ENCODE data around the gene ODF4.

Gene ODF4

DNA sequence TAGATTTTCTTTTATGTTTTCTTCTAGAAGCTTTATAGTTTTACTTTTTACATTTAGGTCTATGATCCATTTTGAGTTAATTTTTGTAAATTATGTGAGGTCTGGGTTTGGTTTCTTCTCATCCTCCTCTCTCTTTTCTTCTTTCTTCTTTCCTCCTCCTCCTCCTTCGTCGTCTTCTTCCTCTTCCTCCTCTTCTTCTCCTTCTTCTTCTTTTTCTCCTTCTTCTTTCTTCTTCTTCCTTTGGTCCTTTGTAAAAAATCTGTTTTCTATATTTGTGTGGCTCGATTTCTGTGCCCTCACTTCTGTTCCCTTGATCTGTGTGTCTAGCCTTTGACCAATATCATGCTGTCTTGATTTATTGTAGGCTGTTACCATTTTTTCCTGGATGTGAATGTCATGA lies 39.4 kb upstream of the ODF4 start:
- Histone ChIP-seq H3K4me1 (ENCODE audit: control insufficient read depth, insufficient read depth, low read length) (no peaks in the 10 kb centered on the region), H3K9me3 (ENCODE audit: control insufficient read depth, insufficient read depth, low read depth, low read length) (no peaks in the 10 kb centered on the region), H3K27ac (ENCODE audit: extremely low read depth, low read depth, low read length) (no peak overlapping the region), H3K4me3 (ENCODE audit: low read depth, low read length) (no peak overlapping the region), H3K36me3 (ENCODE audit: control insufficient read depth in 2 of 2, insufficient read depth in 1 of 2, low read length in 2 of 2) (no peaks in the 10 kb centered on the region)
- ChIA-PET POLR2A (interaction anchor here (0.5 to 1.4 kb wide), 5 partner anchors 28 to 105 kb away, joined by 3 to 8 read pairs (median 5); partner anchors contain the start of genes AURKB and CTC1), CTCF (interaction anchor here (0.6 to 2.8 kb wide), 28 partner anchors 10 to 485 kb away, joined by 3 to 19 read pairs (median 4); partner anchors contain the start of genes ARHGEF15 and RANGRF)
- TF ChIP-seq, protein P1, sequence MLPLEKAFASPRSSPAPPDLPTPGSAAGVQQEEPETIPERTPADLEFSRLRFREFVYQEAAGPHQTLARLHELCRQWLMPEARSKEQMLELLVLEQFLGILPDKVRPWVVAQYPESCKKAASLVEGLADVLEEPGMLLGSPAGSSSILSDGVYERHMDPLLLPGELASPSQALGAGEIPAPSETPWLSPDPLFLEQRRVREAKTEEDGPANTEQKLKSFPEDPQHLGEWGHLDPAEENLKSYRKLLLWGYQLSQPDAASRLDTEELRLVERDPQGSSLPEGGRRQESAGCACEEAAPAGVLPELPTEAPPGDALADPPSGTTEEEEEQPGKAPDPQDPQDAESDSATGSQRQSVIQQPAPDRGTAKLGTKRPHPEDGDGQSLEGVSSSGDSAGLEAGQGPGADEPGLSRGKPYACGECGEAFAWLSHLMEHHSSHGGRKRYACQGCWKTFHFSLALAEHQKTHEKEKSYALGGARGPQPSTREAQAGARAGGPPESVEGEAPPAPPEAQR (tag by site-specific recombination; IDR thresholded peaks at IDR 0.05): no peak
- TF ChIP-seq ZNF174 (tag by site-specific recombination; IDR thresholded peaks at IDR 0.05) (no peak), ZNF426 (tag by site-specific recombination; IDR thresholded peaks at IDR 0.05) (no peak), ZNF610 (tag by site-specific recombination; IDR thresholded peaks at IDR 0.05; ENCODE audit: borderline replicate concordance) (no peak), ZNF513 (tag by site-specific recombination; IDR thresholded peaks at IDR 0.05) (peak; percentile 87), GLI4 (tag by site-specific recombination; IDR thresholded peaks at IDR 0.05) (no peak), KLF1 (tag by site-specific recombination; IDR thresholded peaks at IDR 0.05) (no peak), ZEB2 (tag by site-specific recombination; IDR thresholded peaks at IDR 0.05) (no peak), ZBTB48 (tag by site-specific recombination; IDR thresholded peaks at IDR 0.05) (0 out of 2 replicates have a peak, but pooled peaks have one; percentile 14), ZNF274 (IDR thresholded peaks at IDR 0.05; ENCODE audit: low read length) (no peak), ZNF274 (tag by site-specific recombination; IDR thresholded peaks at IDR 0.05; ENCODE audit: borderline replicate concordance) (no peak), ZNF514 (tag by site-specific recombination; IDR thresholded peaks at IDR 0.05) (no peak), ZNF623 (tag by site-specific recombination; IDR thresholded peaks at IDR 0.05) (no peak), ZBTB17 (tag by site-specific recombination; IDR thresholded peaks at IDR 0.05) (peak; percentile 80; the same call in 1 of the 2 replicates), PBX3 (CRISPR knock-in tag; IDR thresholded peaks at IDR 0.05) (no peak), ZNF37A (tag by site-specific recombination; IDR thresholded peaks at IDR 0.05) (no peak), ZNF664 (tag by site-specific recombination; IDR thresholded peaks at IDR 0.05) (no peak), ZNF292 (tag by site-specific recombination; IDR thresholded peaks at IDR 0.05; ENCODE audit: borderline replicate concordance, low read depth) (no peak), ZNF560 (tag by site-specific recombination; IDR thresholded peaks at IDR 0.05; ENCODE audit: borderline replicate concordance) (no peak), ZNF843 (tag by site-specific recombination; IDR thresholded peaks at IDR 0.05) (no peak), SALL2 (tag by site-specific recombination; IDR thresholded peaks at IDR 0.05; ENCODE audit: borderline replicate concordance) (no peak), ZFP41 (tag by site-specific recombination; IDR thresholded peaks at IDR 0.05; ENCODE audit: borderline replicate concordance) (no peak), ZNF366 (tag by site-specific recombination; conservative IDR thresholded peaks at IDR 0.05) (peak; percentile 88), ZNF324 (tag by site-specific recombination; IDR thresholded peaks at IDR 0.05) (no peak)
- TF ChIP-seq, protein P2, sequence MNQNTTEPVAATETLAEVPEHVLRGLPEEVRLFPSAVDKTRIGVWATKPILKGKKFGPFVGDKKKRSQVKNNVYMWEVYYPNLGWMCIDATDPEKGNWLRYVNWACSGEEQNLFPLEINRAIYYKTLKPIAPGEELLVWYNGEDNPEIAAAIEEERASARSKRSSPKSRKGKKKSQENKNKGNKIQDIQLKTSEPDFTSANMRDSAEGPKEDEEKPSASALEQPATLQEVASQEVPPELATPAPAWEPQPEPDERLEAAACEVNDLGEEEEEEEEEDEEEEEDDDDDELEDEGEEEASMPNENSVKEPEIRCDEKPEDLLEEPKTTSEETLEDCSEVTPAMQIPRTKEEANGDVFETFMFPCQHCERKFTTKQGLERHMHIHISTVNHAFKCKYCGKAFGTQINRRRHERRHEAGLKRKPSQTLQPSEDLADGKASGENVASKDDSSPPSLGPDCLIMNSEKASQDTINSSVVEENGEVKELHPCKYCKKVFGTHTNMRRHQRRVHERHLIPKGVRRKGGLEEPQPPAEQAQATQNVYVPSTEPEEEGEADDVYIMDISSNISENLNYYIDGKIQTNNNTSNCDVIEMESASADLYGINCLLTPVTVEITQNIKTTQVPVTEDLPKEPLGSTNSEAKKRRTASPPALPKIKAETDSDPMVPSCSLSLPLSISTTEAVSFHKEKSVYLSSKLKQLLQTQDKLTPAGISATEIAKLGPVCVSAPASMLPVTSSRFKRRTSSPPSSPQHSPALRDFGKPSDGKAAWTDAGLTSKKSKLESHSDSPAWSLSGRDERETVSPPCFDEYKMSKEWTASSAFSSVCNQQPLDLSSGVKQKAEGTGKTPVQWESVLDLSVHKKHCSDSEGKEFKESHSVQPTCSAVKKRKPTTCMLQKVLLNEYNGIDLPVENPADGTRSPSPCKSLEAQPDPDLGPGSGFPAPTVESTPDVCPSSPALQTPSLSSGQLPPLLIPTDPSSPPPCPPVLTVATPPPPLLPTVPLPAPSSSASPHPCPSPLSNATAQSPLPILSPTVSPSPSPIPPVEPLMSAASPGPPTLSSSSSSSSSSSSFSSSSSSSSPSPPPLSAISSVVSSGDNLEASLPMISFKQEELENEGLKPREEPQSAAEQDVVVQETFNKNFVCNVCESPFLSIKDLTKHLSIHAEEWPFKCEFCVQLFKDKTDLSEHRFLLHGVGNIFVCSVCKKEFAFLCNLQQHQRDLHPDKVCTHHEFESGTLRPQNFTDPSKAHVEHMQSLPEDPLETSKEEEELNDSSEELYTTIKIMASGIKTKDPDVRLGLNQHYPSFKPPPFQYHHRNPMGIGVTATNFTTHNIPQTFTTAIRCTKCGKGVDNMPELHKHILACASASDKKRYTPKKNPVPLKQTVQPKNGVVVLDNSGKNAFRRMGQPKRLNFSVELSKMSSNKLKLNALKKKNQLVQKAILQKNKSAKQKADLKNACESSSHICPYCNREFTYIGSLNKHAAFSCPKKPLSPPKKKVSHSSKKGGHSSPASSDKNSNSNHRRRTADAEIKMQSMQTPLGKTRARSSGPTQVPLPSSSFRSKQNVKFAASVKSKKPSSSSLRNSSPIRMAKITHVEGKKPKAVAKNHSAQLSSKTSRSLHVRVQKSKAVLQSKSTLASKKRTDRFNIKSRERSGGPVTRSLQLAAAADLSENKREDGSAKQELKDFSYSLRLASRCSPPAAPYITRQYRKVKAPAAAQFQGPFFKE (tag by site-specific recombination; IDR thresholded peaks at IDR 0.05; ENCODE audit: borderline replicate concordance): no peak
- TF ChIP-seq, protein P3, sequence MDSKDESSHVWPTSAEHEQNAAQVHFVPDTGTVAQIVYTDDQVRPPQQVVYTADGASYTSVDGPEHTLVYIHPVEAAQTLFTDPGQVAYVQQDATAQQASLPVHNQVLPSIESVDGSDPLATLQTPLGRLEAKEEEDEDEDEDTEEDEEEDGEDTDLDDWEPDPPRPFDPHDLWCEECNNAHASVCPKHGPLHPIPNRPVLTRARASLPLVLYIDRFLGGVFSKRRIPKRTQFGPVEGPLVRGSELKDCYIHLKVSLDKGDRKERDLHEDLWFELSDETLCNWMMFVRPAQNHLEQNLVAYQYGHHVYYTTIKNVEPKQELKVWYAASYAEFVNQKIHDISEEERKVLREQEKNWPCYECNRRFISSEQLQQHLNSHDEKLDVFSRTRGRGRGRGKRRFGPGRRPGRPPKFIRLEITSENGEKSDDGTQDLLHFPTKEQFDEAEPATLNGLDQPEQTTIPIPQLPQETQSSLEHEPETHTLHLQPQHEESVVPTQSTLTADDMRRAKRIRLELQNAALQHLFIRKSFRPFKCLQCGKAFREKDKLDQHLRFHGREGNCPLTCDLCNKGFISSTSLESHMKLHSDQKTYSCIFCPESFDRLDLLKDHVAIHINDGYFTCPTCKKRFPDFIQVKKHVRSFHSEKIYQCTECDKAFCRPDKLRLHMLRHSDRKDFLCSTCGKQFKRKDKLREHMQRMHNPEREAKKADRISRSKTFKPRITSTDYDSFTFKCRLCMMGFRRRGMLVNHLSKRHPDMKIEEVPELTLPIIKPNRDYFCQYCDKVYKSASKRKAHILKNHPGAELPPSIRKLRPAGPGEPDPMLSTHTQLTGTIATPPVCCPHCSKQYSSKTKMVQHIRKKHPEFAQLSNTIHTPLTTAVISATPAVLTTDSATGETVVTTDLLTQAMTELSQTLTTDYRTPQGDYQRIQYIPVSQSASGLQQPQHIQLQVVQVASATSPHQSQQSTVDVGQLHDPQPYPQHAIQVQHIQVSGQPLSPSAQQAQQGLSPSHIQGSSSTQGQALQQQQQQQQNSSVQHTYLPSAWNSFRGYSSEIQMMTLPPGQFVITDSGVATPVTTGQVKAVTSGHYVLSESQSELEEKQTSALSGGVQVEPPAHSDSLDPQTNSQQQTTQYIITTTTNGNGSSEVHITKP (tag by site-specific recombination; IDR thresholded peaks at IDR 0.05): no peak

All from HEK293 (cell line).